NCI-H1694 treated with DMSO at 0.1 percent for 48 hours (cell line): ENCODE results near the gene RPL41.
"Not testable (repeated sequence)": the region's sequence is repeated elsewhere in the genome, so short reads cannot be mapped to it uniquely, and the experiment has no call there.

Experiments used
- DNase-seq: peaks from one replicate; lab custom pipeline; 2025; lab: John Stamatoyannopoulos, UW

RPL41 gene

GRCh38 chr12:56154818-56155217, 38.4 kb downstream of the RPL41 start:
- DNase-seq = no peak

- DNase-seq = no peak
These were observed 38.9 kb downstream of the RPL41 start for GRCh38 chr12:56155256-56155845.

GRCh38 chr12:56156464-56157200, 40.2 kb downstream of the RPL41 start:
- not testable (repeated sequence) for DNase-seq

GRCh38 chr12:56157201-56158028, 41.0 kb downstream of the RPL41 start:
- DNase-seq = peak; percentile 81

GRCh38 chr12:56158029-56158925, 41.8 kb downstream of the RPL41 start, which contains the start of gene MYL6:
Gene MYL6 (plus strand): TSS chr12:56158359. CDS start chr12:56158402, 43 bp downstream.
- peak; percentile 96 for DNase-seq

- no peak for DNase-seq
These were observed 42.6 kb downstream of the RPL41 start for GRCh38 chr12:56158926-56159461.

- no peak for DNase-seq
These were observed 43.2 kb downstream of the RPL41 start for GRCh38 chr12:56159482-56160192.

GRCh38 chr12:56160193-56160763, 43.8 kb downstream of the RPL41 start:
- DNase-seq = no peak

GRCh38 chr12:56160894-56161689, 44.7 kb downstream of the RPL41 start:
- DNase-seq = no peak

GRCh38 chr12:56161690-56162351, 45.4 kb downstream of the RPL41 start:
- no peak for DNase-seq

- no peak for DNase-seq
These were observed 46.2 kb downstream of the RPL41 start for GRCh38 chr12:56162468-56163290.

- no peak for DNase-seq
These were observed 47.3 kb downstream of the RPL41 start for GRCh38 chr12:56163533-56164344.

GRCh38 chr12:56164345-56164729, 47.9 kb downstream of the RPL41 start:
- DNase-seq = no peak

GRCh38 chr12:56165369-56165768, 48.9 kb downstream of the RPL41 start:
- DNase-seq = no peak
